NCI-H146 (cell line): ENCODE measurements around the gene KNTC1.
"Not testable (repeated sequence)": the region's sequence is repeated elsewhere in the genome, so short reads cannot be mapped to it uniquely, and the experiment has no call there.

ENCODE experiments used
- DNase-seq: peaks from one replicate; lab custom pipeline; 2025; lab: John Stamatoyannopoulos, UW

KNTC1 gene

GRCh38 chr12:122505419-122506051 is 21.5 kb upstream of the KNTC1 start:
- no peak for DNase-seq

- no peak for DNase-seq
Measured at GRCh38 chr12:122506393-122506938, 20.6 kb upstream of the KNTC1 start.

- no peak for DNase-seq
Measured at GRCh38 chr12:122508163-122508562, 18.9 kb upstream of the KNTC1 start.

GRCh38 chr12:122513028-122513427 is 14.0 kb upstream of the KNTC1 start:
- not testable (repeated sequence) for DNase-seq

GRCh38 chr12:122513660-122514059 is 13.4 kb upstream of the KNTC1 start:
- DNase-seq, result no peak

- no peak for DNase-seq
Measured at GRCh38 chr12:122515275-122515674, 11.8 kb upstream of the KNTC1 start.

GRCh38 chr12:122516544-122517361 is 10.3 kb upstream of the KNTC1 start:
- no peak for DNase-seq

GRCh38 chr12:122517877-122518276 is 9.2 kb upstream of the KNTC1 start:
- no peak for DNase-seq

GRCh38 chr12:122518908-122519307 is 8.1 kb upstream of the KNTC1 start:
- DNase-seq, result no peak

GRCh38 chr12:122519418-122519817 is 7.6 kb upstream of the KNTC1 start:
- no peak for DNase-seq

GRCh38 chr12:122520676-122521075 is 6.4 kb upstream of the KNTC1 start:
- DNase-seq, result no peak

GRCh38 chr12:122523280-122523679 is 3.8 kb upstream of the KNTC1 start:
- DNase-seq, result no peak

GRCh38 chr12:122523846-122524718 is 3.0 kb upstream of the KNTC1 start:
- DNase-seq, result no peak

GRCh38 chr12:122527478-122527944 is 462 bp downstream of the KNTC1 start:
- peak; percentile 46 for DNase-seq

- no peak for DNase-seq
Measured at GRCh38 chr12:122528582-122528981, 1.5 kb downstream of the KNTC1 start.

GRCh38 chr12:122528992-122529391 is 1.9 kb downstream of the KNTC1 start:
- DNase-seq, result no peak

GRCh38 chr12:122533856-122534255 is 6.8 kb downstream of the KNTC1 start:
- no peak for DNase-seq

- no peak for DNase-seq
Measured at GRCh38 chr12:122537021-122537420, 10.0 kb downstream of the KNTC1 start.

GRCh38 chr12:122538496-122538895 is 11.4 kb downstream of the KNTC1 start:
- DNase-seq, result no peak

GRCh38 chr12:122544537-122544936 is 17.5 kb downstream of the KNTC1 start:
- no peak for DNase-seq

GRCh38 chr12:122545855-122546254 is 18.8 kb downstream of the KNTC1 start:
- no peak for DNase-seq

- DNase-seq, result no peak
Measured at GRCh38 chr12:122547330-122547729, 20.3 kb downstream of the KNTC1 start.
